HepG2 (cell line): ENCODE data around the gene IFNL1. TPM values are rescaled to one million over a fixed set of nuclear protein-coding genes. Genes with fewer than 3 reads are reported as not detected.
A peak's percentile ranks its signal among the peaks of the same experiment; 100 is the strongest.

ENCODE experiments used
- ARHGAP35 ChIP-seq: sonication (generic); formaldehyde crosslinking; IDR thresholded peaks from 2 replicates; pipeline ENCODE4 v1.9.0; 2022; ENCODE audit warnings: mild to moderate bottlenecking, inconsistent platforms, moderate library complexity, missing genetic modification reagents, borderline replicate concordance
- PHF8 ChIP-seq: sonication (generic); formaldehyde crosslinking; IDR thresholded peaks from 2 replicates; pipeline ENCODE4 v1.5.0; 2020; ENCODE audit warnings: missing genetic modification reagents
- SMC3 ChIP-seq: IDR thresholded peaks from 2 replicates; pipeline ENCODE4 v1.6.1; 2011; ENCODE audit warnings: low read length, improper control_type of control experiment
- SRSF1 ChIP-seq: fragments of 200-400 bp; formaldehyde crosslinking; optimal IDR thresholded peaks from 2 replicates; pipeline ENCODE3; 2017; ENCODE audit warnings: mild to moderate bottlenecking, low read depth, low read length, moderate library complexity
- ZBTB7B ChIP-seq: sonication (generic); formaldehyde crosslinking; IDR thresholded peaks from 2 replicates; pipeline ENCODE4 v1.4.0; 2020; ENCODE audit warnings: missing genetic modification reagents
- ZNF17 ChIP-seq: sonication (generic); formaldehyde crosslinking; IDR thresholded peaks from 2 replicates; pipeline ENCODE4 v1.5.0; 2020; ENCODE audit warnings: mild to moderate bottlenecking, missing genetic modification reagents
- ZNF296 ChIP-seq: sonication (generic); formaldehyde crosslinking; conservative IDR thresholded peaks from 2 replicates; pipeline ENCODE4 v1.5.0; 2020; ENCODE audit warnings: mild to moderate bottlenecking, missing genetic modification reagents
- ZNF550 ChIP-seq: sonication (generic); formaldehyde crosslinking; IDR thresholded peaks from 2 replicates; pipeline ENCODE4 v1.4.0; 2020; ENCODE audit warnings: mild to moderate bottlenecking, missing genetic modification reagents, borderline replicate concordance
- ZNF605 ChIP-seq: sonication (generic); formaldehyde crosslinking; IDR thresholded peaks from 2 replicates; pipeline ENCODE4 v1.8.0; 2022; ENCODE audit warnings: mild to moderate bottlenecking, missing genetic modification reagents
- polyA plus RNA-seq, 8 experiments: library from polyadenylated mRNA; depleted of rRNA in 3 of 8; stranded (reverse) in 7 of 8; unstranded in 1 of 8; fragments of >200 nt; fragmentation: Illumina TruSeq in 4 of 8; extraction: Trizol in 4 of 8; gene quantifications; 2 replicates each; pipeline versions ENCODE4 v1.2.1 to v1.2.3, GENCODE V29; 2011 to 2016; ENCODE audit warnings: low read depth in 4 of 8, missing spikeins in 1 of 8, mixed read lengths in 1 of 8; ENCODE audit not compliant: insufficient read depth in 1 of 8
- total RNA-seq, 5 experiments: library from RNA; depleted of rRNA; stranded (reverse); fragments of >200 nt; fragmentation: Illumina TruSeq; extraction: Trizol; gene quantifications; 2 replicates each; pipeline ENCODE4 v1.2.3, GENCODE V29; 2016; ENCODE audit warnings: low read depth in 1 of 5
- TF ChIP-seq, protein P1 (sequence below): sonication (generic); formaldehyde crosslinking; IDR thresholded peaks from 2 replicates; pipeline ENCODE4 v1.8.1; 2022; ENCODE audit warnings: low read depth, mild to moderate bottlenecking, missing genetic modification reagents
- TF ChIP-seq, protein P2 (sequence below): sonication (generic); formaldehyde crosslinking; conservative IDR thresholded peaks from 2 replicates; pipeline ENCODE4 v1.4.0; 2020; ENCODE audit warnings: mild to moderate bottlenecking, missing genetic modification reagents, moderate library complexity
- TF ChIP-seq, protein P3 (sequence below): sonication (generic); formaldehyde crosslinking; IDR thresholded peaks from 2 replicates; pipeline ENCODE4 v1.8.0; 2023; ENCODE audit warnings: mild to moderate bottlenecking, missing genetic modification reagents
- TF ChIP-seq, protein P4 (sequence below): sonication (generic); formaldehyde crosslinking; IDR thresholded peaks from 2 replicates; pipeline ENCODE4 v1.4.0; 2020; ENCODE audit warnings: mild to moderate bottlenecking, missing genetic modification reagents
- TF ChIP-seq, protein P5 (sequence below): IDR thresholded peaks from 2 replicates; pipeline ENCODE4 v1.6.1; 2016; ENCODE audit warnings: mild to moderate bottlenecking, missing biosample characterization, missing genetic modification reagents
- TF ChIP-seq, protein P6 (sequence below): sonication (generic); formaldehyde crosslinking; IDR thresholded peaks from 2 replicates; pipeline ENCODE4 v1.5.0; 2020; ENCODE audit warnings: mild to moderate bottlenecking, missing genetic modification reagents

Gene IFNL1
- total and polyA plus RNA-seq, 2 of the 13 experiments (the other 11 are each of a cell fraction or from before 2014, with no cell fraction given), result not detected

DNA sequence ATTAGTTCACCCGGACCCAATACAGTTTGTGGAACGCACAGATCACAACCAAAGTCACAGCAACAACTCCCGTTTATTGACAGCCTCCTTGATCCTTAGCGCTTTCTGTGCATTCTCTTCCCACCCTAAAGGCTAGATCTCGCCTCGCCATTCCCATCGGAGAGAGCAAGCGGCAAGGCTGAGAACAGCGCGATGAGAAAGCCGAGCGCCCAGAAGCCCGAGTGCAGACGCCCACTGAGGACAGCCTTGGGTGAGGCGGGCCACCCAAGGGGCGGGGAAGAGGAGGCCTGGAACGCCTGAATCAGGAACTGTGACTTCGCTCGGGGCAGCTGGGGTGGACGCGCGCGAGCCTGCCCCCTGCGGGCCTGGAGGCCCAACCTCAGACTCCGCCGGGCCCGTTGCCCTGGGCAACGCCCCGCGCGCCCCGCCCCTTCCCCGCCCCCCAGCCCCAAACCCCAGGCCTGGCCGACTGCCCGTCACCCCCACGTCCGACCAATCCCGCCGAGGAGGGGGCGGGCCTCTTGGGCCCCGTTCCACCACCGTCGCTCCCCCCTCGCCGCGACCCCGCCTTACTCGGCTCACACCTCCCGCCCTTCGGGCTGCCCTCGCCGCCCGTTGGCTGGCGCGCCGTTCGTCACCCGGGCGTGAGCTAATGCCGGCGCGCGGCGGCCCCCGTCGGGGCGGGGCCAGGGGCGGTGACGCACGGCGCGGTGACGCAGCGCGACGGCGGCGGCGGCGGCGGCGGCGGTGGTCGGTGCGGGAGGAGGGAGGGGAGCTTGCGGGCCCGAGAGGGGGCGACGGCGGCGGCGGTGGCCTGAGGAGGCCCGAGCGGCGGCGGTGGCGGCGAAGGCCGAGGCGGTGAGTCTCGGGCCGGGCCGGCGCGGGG lies 45.8 kb downstream of the IFNL1 start, which contains the start of gene SAMD4B (continued):
- TF ChIP-seq, protein P1, sequence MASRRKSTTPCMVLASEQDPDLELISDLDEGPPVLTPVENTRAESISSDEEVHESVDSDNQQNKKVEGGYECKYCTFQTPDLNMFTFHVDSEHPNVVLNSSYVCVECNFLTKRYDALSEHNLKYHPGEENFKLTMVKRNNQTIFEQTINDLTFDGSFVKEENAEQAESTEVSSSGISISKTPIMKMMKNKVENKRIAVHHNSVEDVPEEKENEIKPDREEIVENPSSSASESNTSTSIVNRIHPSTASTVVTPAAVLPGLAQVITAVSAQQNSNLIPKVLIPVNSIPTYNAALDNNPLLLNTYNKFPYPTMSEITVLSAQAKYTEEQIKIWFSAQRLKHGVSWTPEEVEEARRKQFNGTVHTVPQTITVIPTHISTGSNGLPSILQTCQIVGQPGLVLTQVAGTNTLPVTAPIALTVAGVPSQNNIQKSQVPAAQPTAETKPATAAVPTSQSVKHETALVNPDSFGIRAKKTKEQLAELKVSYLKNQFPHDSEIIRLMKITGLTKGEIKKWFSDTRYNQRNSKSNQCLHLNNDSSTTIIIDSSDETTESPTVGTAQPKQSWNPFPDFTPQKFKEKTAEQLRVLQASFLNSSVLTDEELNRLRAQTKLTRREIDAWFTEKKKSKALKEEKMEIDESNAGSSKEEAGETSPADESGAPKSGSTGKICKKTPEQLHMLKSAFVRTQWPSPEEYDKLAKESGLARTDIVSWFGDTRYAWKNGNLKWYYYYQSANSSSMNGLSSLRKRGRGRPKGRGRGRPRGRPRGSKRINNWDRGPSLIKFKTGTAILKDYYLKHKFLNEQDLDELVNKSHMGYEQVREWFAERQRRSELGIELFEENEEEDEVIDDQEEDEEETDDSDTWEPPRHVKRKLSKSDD (CRISPR knock-in tag), result no peak
- TF ChIP-seq ZNF550 (0 out of 2 replicates have a peak, but pooled peaks have one; percentile 84), ZNF17 (CRISPR knock-in tag) (no peak), PHF8 (CRISPR knock-in tag) (peak; percentile 95), SRSF1 (peak; percentile 62), ZNF296 (CRISPR knock-in tag) (no peak), ARHGAP35 (CRISPR knock-in tag) (no peak; the same call in 1 of the 2 replicates), ZNF605 (CRISPR knock-in tag) (peak; percentile 68; the same call in 1 of the 2 replicates), ZBTB7B (CRISPR knock-in tag) (peak; percentile 71), SMC3 (peak; percentile 43; the same call in 1 of the 2 replicates)
- TF ChIP-seq, protein P2, sequence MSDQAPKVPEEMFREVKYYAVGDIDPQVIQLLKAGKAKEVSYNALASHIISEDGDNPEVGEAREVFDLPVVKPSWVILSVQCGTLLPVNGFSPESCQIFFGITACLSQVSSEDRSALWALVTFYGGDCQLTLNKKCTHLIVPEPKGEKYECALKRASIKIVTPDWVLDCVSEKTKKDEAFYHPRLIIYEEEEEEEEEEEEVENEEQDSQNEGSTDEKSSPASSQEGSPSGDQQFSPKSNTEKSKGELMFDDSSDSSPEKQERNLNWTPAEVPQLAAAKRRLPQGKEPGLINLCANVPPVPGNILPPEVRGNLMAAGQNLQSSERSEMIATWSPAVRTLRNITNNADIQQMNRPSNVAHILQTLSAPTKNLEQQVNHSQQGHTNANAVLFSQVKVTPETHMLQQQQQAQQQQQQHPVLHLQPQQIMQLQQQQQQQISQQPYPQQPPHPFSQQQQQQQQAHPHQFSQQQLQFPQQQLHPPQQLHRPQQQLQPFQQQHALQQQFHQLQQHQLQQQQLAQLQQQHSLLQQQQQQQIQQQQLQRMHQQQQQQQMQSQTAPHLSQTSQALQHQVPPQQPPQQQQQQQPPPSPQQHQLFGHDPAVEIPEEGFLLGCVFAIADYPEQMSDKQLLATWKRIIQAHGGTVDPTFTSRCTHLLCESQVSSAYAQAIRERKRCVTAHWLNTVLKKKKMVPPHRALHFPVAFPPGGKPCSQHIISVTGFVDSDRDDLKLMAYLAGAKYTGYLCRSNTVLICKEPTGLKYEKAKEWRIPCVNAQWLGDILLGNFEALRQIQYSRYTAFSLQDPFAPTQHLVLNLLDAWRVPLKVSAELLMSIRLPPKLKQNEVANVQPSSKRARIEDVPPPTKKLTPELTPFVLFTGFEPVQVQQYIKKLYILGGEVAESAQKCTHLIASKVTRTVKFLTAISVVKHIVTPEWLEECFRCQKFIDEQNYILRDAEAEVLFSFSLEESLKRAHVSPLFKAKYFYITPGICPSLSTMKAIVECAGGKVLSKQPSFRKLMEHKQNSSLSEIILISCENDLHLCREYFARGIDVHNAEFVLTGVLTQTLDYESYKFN, result peak; percentile 44; the same call in 1 of the 2 replicates
- TF ChIP-seq, protein P3, sequence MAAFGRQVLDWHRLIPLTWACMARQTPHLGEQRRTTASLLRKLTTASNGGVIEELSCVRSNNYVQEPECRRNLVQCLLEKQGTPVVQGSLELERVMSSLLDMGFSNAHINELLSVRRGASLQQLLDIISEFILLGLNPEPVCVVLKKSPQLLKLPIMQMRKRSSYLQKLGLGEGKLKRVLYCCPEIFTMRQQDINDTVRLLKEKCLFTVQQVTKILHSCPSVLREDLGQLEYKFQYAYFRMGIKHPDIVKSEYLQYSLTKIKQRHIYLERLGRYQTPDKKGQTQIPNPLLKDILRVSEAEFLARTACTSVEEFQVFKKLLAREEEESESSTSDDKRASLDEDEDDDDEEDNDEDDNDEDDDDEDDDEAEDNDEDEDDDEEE (CRISPR knock-in tag), result no peak
- TF ChIP-seq, protein P4, sequence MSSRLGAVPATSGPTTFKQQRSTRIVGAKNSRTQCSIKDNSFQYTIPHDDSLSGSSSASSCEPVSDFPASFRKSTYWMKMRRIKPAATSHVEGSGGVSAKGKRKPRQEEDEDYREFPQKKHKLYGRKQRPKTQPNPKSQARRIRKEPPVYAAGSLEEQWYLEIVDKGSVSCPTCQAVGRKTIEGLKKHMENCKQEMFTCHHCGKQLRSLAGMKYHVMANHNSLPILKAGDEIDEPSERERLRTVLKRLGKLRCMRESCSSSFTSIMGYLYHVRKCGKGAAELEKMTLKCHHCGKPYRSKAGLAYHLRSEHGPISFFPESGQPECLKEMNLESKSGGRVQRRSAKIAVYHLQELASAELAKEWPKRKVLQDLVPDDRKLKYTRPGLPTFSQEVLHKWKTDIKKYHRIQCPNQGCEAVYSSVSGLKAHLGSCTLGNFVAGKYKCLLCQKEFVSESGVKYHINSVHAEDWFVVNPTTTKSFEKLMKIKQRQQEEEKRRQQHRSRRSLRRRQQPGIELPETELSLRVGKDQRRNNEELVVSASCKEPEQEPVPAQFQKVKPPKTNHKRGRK (CRISPR knock-in tag), result no peak
- TF ChIP-seq, protein P5, sequence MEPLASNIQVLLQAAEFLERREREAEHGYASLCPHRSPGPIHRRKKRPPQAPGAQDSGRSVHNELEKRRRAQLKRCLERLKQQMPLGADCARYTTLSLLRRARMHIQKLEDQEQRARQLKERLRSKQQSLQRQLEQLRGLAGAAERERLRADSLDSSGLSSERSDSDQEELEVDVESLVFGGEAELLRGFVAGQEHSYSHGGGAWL, result no peak; the same call in 1 of the 2 replicates
- TF ChIP-seq, protein P6, sequence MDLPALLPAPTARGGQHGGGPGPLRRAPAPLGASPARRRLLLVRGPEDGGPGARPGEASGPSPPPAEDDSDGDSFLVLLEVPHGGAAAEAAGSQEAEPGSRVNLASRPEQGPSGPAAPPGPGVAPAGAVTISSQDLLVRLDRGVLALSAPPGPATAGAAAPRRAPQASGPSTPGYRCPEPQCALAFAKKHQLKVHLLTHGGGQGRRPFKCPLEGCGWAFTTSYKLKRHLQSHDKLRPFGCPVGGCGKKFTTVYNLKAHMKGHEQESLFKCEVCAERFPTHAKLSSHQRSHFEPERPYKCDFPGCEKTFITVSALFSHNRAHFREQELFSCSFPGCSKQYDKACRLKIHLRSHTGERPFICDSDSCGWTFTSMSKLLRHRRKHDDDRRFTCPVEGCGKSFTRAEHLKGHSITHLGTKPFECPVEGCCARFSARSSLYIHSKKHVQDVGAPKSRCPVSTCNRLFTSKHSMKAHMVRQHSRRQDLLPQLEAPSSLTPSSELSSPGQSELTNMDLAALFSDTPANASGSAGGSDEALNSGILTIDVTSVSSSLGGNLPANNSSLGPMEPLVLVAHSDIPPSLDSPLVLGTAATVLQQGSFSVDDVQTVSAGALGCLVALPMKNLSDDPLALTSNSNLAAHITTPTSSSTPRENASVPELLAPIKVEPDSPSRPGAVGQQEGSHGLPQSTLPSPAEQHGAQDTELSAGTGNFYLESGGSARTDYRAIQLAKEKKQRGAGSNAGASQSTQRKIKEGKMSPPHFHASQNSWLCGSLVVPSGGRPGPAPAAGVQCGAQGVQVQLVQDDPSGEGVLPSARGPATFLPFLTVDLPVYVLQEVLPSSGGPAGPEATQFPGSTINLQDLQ, result no peak
